Liver (tissue), 9 donors: ENCODE results near the gene NUDT13. TPM values are rescaled to one million over a fixed set of nuclear protein-coding genes. Genes with fewer than 3 reads are reported as not detected.

Experiments used
- DNase-seq: peaks from one replicate; pipeline ENCODE4 v3.0.0-alpha.2; 2017; ENCODE audit warnings: low spot score
- H3K27ac ChIP-seq, 2 donors: one replicate each; pipeline ENCODE4 v1.7.0; 2013; ENCODE audit warnings: inconsistent platforms in 2 of 2, low read length in 2 of 2, control low read depth in 1 of 2, low read depth in 1 of 2, mild to moderate bottlenecking in 1 of 2
- H3K27me3 ChIP-seq, 4 donors: one replicate each; pipeline versions ENCODE4 v1.6.1 to v1.7.0; 2013; ENCODE audit warnings: low read length in 3 of 4, inconsistent platforms in 1 of 4, mild to moderate bottlenecking in 1 of 4, moderate library complexity in 1 of 4; ENCODE audit not compliant: control insufficient read depth in 4 of 4, insufficient read depth in 4 of 4
- H3K36me3 ChIP-seq, 4 donors: one replicate each; pipeline versions ENCODE4 v1.6.1 to v1.7.0; 2013; ENCODE audit warnings: low read length in 3 of 4, mild to moderate bottlenecking in 3 of 4, low read depth in 1 of 4, moderate library complexity in 1 of 4; ENCODE audit not compliant: control insufficient read depth in 4 of 4, insufficient read depth in 3 of 4
- H3K4me1 ChIP-seq, 4 donors: one replicate each; pipeline versions ENCODE4 v1.6.1 to v1.7.0; 2013; ENCODE audit warnings: low read length in 3 of 4, mild to moderate bottlenecking in 3 of 4, moderate library complexity in 1 of 4; ENCODE audit not compliant: control insufficient read depth in 4 of 4, insufficient read depth in 4 of 4
- H3K4me3 ChIP-seq, 3 donors: one replicate each; pipeline versions ENCODE4 v1.6.1 to v1.7.0; 2013; ENCODE audit warnings: low read length in 3 of 3, control low read depth in 1 of 3, low read depth in 1 of 3, mild to moderate bottlenecking in 1 of 3
- H3K9ac ChIP-seq, 2 donors: one replicate each; pipeline ENCODE4 v1.7.0; 2013; ENCODE audit warnings: low read length in 2 of 2, mild to moderate bottlenecking in 2 of 2, moderate library complexity in 2 of 2, control low read depth in 1 of 2, low read depth in 1 of 2
- H3K9me3 ChIP-seq, 4 donors: one replicate each; pipeline versions ENCODE4 v1.6.1 to v1.7.0; 2013; ENCODE audit warnings: low read length in 3 of 4; ENCODE audit not compliant: control insufficient read depth in 4 of 4
- EGR1 ChIP-seq, 2 donors: IDR thresholded peaks; 2 replicates each; pipeline ENCODE4 v1.6.1; 2016 to 2018; ENCODE audit warnings: antibody characterized with exemption in 2 of 2, low read depth in 2 of 2
- FOXA1 ChIP-seq: IDR thresholded peaks from 2 replicates; pipeline ENCODE4 v1.6.1; 2016; ENCODE audit warnings: antibody characterized with exemption
- FOXA2 ChIP-seq: IDR thresholded peaks from 2 replicates; pipeline ENCODE4 v1.6.1; 2016; ENCODE audit warnings: antibody characterized with exemption
- GABPA ChIP-seq, 2 donors: IDR thresholded peaks in 1 of 2; conservative IDR thresholded peaks in 1 of 2; 2 replicates each; pipeline ENCODE4 v1.6.1; 2016; ENCODE audit warnings: antibody characterized with exemption in 2 of 2, mild to moderate bottlenecking in 1 of 2, moderate library complexity in 1 of 2
- HNF4A ChIP-seq, 2 donors: conservative IDR thresholded peaks; 2 replicates each; pipeline ENCODE4 v1.6.1; 2016; ENCODE audit warnings: antibody characterized with exemption in 2 of 2, mild to moderate bottlenecking in 2 of 2
- HNF4G ChIP-seq: IDR thresholded peaks from 2 replicates; pipeline ENCODE4 v1.6.1; 2016; ENCODE audit warnings: antibody characterized with exemption
- JUND ChIP-seq, 2 donors: IDR thresholded peaks; 2 replicates each; pipeline ENCODE4 v1.6.1; 2016; ENCODE audit warnings: antibody characterized with exemption in 2 of 2
- NR2F2 ChIP-seq: IDR thresholded peaks from 2 replicates; pipeline ENCODE4 v1.6.1; 2016; ENCODE audit warnings: antibody characterized with exemption
- RAD21 ChIP-seq, 2 donors: IDR thresholded peaks; 2 replicates each; pipeline ENCODE4 v1.6.1; 2016; ENCODE audit warnings: antibody characterized with exemption in 2 of 2, mild to moderate bottlenecking in 2 of 2
- RXRA ChIP-seq, 2 donors: IDR thresholded peaks; 2 replicates each; pipeline ENCODE4 v1.6.1; 2017 to 2018; ENCODE audit warnings: antibody characterized with exemption in 2 of 2, mild to moderate bottlenecking in 1 of 2
- SP1 ChIP-seq: IDR thresholded peaks from 2 replicates; pipeline ENCODE4 v1.6.1; 2018; ENCODE audit warnings: antibody characterized with exemption, mild to moderate bottlenecking
- TAF1 ChIP-seq: conservative IDR thresholded peaks from 2 replicates; pipeline ENCODE4 v1.6.1; 2016; ENCODE audit warnings: antibody characterized with exemption, mild to moderate bottlenecking
- YY1 ChIP-seq: IDR thresholded peaks from 2 replicates; pipeline ENCODE4 v1.6.1; 2016; ENCODE audit warnings: antibody characterized with exemption, mild to moderate bottlenecking
- WGBS: extraction: QIAGEN DNeasy Blood & Tissue Kit; methylation state at CpG from one replicate; pipeline ENCODE4 v1.1.7; 2013; 5-methylcytosine and 5-hydroxymethylcytosine counted together
- polyA plus RNA-seq, 2 donors: library from polyadenylated mRNA; stranded (reverse) in 1 of 2; unstranded in 1 of 2; fragments of 200-250 nt in 1 of 2; fragments of >200 nt in 1 of 2; fragmentation: Nextera tagmentation in 1 of 2; extraction: Ambion mirVana in 1 of 2; gene quantifications; one replicate each; pipeline versions ENCODE4 v1.2.1 to v1.2.3, GENCODE V29; 2013 to 2015
- total RNA-seq, 2 donors: library from RNA; depleted of rRNA; stranded (reverse); fragments of >200 nt; gene quantifications; one replicate each; pipeline ENCODE4 v1.2.3, GENCODE V29; 2014
- TF ChIP-seq, protein P1 (sequence below): IDR thresholded peaks from 2 replicates; pipeline ENCODE4 v1.6.1; 2016; ENCODE audit warnings: antibody characterized with exemption, mild to moderate bottlenecking
- TF ChIP-seq, protein P2 (sequence below): IDR thresholded peaks from 2 replicates; pipeline ENCODE4 v1.6.1; 2016; ENCODE audit warnings: antibody characterized with exemption
- TF ChIP-seq, protein P3 (sequence below): IDR thresholded peaks from 2 replicates; pipeline ENCODE4 v1.6.1; 2016; ENCODE audit warnings: antibody characterized with exemption
- TF ChIP-seq, protein P4 (sequence below): IDR thresholded peaks from 2 replicates; pipeline ENCODE4 v1.6.1; 2016; ENCODE audit warnings: antibody characterized with exemption
- TF ChIP-seq, protein P5 (sequence below): fragments of 150-350 bp; IDR thresholded peaks from 2 replicates; pipeline ENCODE4 v1.5.1; 2017; ENCODE audit warnings: improper control_type of control experiment, low read depth, low read length; ENCODE audit not compliant: missing input control
- donor health status: healthy.
- donor health status: healthy.
- donor health status: healthy.
- donor health status: healthy.
- donor health status: healthy.

Gene NUDT13
- total and polyA plus RNA-seq, 4 donors, result 0.60 to 4.0 (median 2.4) TPM

GRCh38 chr10:73161079-73161478 is 50.8 kb downstream of the NUDT13 start:
- no peak for DNase-seq
- no peak overlapping the region for H3K9ac ChIP-seq
- H3K27ac ChIP-seq, result no peak overlapping the region
- TF ChIP-seq EGR1 (IDR thresholded peaks at IDR 0.05; ENCODE audit: low read depth in 2 of 2), result no peak
- TF ChIP-seq NR2F2, result no peak
- no peak for TF ChIP-seq YY1
- TF ChIP-seq FOXA2, result no peak
- TF ChIP-seq, protein P1, sequence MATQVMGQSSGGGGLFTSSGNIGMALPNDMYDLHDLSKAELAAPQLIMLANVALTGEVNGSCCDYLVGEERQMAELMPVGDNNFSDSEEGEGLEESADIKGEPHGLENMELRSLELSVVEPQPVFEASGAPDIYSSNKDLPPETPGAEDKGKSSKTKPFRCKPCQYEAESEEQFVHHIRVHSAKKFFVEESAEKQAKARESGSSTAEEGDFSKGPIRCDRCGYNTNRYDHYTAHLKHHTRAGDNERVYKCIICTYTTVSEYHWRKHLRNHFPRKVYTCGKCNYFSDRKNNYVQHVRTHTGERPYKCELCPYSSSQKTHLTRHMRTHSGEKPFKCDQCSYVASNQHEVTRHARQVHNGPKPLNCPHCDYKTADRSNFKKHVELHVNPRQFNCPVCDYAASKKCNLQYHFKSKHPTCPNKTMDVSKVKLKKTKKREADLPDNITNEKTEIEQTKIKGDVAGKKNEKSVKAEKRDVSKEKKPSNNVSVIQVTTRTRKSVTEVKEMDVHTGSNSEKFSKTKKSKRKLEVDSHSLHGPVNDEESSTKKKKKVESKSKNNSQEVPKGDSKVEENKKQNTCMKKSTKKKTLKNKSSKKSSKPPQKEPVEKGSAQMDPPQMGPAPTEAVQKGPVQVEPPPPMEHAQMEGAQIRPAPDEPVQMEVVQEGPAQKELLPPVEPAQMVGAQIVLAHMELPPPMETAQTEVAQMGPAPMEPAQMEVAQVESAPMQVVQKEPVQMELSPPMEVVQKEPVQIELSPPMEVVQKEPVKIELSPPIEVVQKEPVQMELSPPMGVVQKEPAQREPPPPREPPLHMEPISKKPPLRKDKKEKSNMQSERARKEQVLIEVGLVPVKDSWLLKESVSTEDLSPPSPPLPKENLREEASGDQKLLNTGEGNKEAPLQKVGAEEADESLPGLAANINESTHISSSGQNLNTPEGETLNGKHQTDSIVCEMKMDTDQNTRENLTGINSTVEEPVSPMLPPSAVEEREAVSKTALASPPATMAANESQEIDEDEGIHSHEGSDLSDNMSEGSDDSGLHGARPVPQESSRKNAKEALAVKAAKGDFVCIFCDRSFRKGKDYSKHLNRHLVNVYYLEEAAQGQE, result no peak
- TF ChIP-seq, protein P2, sequence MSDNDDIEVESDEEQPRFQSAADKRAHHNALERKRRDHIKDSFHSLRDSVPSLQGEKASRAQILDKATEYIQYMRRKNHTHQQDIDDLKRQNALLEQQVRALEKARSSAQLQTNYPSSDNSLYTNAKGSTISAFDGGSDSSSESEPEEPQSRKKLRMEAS, result no peak
- TF ChIP-seq JUND (IDR thresholded peaks at IDR 0.05), result no peak
- no peak for TF ChIP-seq GABPA (IDR thresholded peaks at IDR 0.05 in 1 of 2, conservative IDR thresholded peaks at IDR 0.05 in 1 of 2)
- TF ChIP-seq FOXA1, result no peak
- TF ChIP-seq SP1, result no peak
- TF ChIP-seq RXRA (IDR thresholded peaks at IDR 0.05), result no peak
- TF ChIP-seq HNF4A (conservative IDR thresholded peaks at IDR 0.05), result no peak
- TF ChIP-seq, protein P3, sequence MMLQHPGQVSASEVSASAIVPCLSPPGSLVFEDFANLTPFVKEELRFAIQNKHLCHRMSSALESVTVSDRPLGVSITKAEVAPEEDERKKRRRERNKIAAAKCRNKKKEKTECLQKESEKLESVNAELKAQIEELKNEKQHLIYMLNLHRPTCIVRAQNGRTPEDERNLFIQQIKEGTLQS, result no peak
- TF ChIP-seq, protein P4, sequence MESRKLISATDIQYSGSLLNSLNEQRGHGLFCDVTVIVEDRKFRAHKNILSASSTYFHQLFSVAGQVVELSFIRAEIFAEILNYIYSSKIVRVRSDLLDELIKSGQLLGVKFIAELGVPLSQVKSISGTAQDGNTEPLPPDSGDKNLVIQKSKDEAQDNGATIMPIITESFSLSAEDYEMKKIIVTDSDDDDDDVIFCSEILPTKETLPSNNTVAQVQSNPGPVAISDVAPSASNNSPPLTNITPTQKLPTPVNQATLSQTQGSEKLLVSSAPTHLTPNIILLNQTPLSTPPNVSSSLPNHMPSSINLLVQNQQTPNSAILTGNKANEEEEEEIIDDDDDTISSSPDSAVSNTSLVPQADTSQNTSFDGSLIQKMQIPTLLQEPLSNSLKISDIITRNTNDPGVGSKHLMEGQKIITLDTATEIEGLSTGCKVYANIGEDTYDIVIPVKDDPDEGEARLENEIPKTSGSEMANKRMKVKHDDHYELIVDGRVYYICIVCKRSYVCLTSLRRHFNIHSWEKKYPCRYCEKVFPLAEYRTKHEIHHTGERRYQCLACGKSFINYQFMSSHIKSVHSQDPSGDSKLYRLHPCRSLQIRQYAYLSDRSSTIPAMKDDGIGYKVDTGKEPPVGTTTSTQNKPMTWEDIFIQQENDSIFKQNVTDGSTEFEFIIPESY, result no peak
- TF ChIP-seq, protein P5, sequence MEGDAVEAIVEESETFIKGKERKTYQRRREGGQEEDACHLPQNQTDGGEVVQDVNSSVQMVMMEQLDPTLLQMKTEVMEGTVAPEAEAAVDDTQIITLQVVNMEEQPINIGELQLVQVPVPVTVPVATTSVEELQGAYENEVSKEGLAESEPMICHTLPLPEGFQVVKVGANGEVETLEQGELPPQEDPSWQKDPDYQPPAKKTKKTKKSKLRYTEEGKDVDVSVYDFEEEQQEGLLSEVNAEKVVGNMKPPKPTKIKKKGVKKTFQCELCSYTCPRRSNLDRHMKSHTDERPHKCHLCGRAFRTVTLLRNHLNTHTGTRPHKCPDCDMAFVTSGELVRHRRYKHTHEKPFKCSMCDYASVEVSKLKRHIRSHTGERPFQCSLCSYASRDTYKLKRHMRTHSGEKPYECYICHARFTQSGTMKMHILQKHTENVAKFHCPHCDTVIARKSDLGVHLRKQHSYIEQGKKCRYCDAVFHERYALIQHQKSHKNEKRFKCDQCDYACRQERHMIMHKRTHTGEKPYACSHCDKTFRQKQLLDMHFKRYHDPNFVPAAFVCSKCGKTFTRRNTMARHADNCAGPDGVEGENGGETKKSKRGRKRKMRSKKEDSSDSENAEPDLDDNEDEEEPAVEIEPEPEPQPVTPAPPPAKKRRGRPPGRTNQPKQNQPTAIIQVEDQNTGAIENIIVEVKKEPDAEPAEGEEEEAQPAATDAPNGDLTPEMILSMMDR, result no peak
- TF ChIP-seq TAF1, result no peak
- no peak for TF ChIP-seq HNF4G
- TF ChIP-seq RAD21 (IDR thresholded peaks at IDR 0.05), result no peak
- H3K36me3 ChIP-seq, result peaks cover under 1 to 27% (median 21%) of the 10 kb centered on the region in 4 donors
- 67% methylated on average over 1 of the region's 1 CpG for WGBS
- no peak overlapping the region for H3K4me3 ChIP-seq
- H3K9me3 ChIP-seq, result no peaks in the 10 kb centered on the region
- peaks cover 0 to 6% (median 4%) of the 10 kb centered on the region in 4 donors for H3K4me1 ChIP-seq
- no peaks in the 10 kb centered on the region for H3K27me3 ChIP-seq
